ENCODE measurements around the gene DERA. TPM values are rescaled to one million over a fixed set of nuclear protein-coding genes. Genes with fewer than 3 reads are reported as not detected.

DERA gene
- total RNA-seq, 1 experiment from 2014 or later, result 22.6 TPM

DNA sequence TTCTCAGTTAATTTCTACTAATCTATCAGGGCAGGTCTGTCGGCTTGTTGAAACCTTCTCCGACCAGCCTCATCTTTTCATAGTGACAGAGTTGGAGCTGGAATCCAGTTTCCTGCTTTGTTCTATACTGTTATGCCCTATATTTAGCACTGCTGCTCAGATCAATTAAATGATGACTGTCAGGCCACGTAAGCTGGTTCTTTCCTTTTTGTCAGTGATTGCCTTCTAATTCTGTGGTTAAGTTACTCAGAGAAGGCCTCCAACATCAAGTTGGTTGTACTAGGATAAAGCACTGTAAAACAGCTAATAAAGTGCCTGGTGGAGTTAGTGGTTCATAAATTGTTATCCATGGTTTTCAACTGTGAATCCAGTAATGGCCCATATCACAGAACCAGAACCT is 22.6 kb downstream of the DERA start:
- in situ Hi-C loops (cut with HindIII; ENCODE audit: low pct_unique_long_range_greater_than_20kb, low sequenced_read_pairs) (no loop called here), intact Hi-C loops (cut with micrococcal nuclease; ENCODE audit: unreplicated experiment) (no loop called here)
- BruUV-seq (replicated peaks), result no TSS peak
- CTCF ChIA-PET, result no interaction called here
- Histone ChIP-seq H3K4me1 (ENCODE audit: control insufficient read depth, insufficient read depth, low read length) (no peaks in the 10 kb centered on the region), H3K9me3 (ENCODE audit: control insufficient read depth, insufficient read depth, low read depth, low read length) (peaks cover 3% of the 10 kb centered on the region; the same call in 1 of the 2 replicates), H3K36me3 (ENCODE audit: control insufficient read depth, insufficient read depth, low read length) (no peaks in the 10 kb centered on the region), H3K27ac (ENCODE audit: low read length) (no peak overlapping the region), H3K27me3 (ENCODE audit: control insufficient read depth, insufficient read depth, low read length) (no peaks in the 10 kb centered on the region), H3K4me3 (ENCODE audit: low read depth in 2 of 2, low read length in 2 of 2) (no peak overlapping the region)
- no peak for ATAC-seq
- TF ChIP-seq, protein P1, sequence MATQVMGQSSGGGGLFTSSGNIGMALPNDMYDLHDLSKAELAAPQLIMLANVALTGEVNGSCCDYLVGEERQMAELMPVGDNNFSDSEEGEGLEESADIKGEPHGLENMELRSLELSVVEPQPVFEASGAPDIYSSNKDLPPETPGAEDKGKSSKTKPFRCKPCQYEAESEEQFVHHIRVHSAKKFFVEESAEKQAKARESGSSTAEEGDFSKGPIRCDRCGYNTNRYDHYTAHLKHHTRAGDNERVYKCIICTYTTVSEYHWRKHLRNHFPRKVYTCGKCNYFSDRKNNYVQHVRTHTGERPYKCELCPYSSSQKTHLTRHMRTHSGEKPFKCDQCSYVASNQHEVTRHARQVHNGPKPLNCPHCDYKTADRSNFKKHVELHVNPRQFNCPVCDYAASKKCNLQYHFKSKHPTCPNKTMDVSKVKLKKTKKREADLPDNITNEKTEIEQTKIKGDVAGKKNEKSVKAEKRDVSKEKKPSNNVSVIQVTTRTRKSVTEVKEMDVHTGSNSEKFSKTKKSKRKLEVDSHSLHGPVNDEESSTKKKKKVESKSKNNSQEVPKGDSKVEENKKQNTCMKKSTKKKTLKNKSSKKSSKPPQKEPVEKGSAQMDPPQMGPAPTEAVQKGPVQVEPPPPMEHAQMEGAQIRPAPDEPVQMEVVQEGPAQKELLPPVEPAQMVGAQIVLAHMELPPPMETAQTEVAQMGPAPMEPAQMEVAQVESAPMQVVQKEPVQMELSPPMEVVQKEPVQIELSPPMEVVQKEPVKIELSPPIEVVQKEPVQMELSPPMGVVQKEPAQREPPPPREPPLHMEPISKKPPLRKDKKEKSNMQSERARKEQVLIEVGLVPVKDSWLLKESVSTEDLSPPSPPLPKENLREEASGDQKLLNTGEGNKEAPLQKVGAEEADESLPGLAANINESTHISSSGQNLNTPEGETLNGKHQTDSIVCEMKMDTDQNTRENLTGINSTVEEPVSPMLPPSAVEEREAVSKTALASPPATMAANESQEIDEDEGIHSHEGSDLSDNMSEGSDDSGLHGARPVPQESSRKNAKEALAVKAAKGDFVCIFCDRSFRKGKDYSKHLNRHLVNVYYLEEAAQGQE (IDR thresholded peaks at IDR 0.05; ENCODE audit: insufficient read depth in 1 of 2, low read depth in 2 of 2, low read length in 1 of 2), result no peak
- TF ChIP-seq, protein P2, sequence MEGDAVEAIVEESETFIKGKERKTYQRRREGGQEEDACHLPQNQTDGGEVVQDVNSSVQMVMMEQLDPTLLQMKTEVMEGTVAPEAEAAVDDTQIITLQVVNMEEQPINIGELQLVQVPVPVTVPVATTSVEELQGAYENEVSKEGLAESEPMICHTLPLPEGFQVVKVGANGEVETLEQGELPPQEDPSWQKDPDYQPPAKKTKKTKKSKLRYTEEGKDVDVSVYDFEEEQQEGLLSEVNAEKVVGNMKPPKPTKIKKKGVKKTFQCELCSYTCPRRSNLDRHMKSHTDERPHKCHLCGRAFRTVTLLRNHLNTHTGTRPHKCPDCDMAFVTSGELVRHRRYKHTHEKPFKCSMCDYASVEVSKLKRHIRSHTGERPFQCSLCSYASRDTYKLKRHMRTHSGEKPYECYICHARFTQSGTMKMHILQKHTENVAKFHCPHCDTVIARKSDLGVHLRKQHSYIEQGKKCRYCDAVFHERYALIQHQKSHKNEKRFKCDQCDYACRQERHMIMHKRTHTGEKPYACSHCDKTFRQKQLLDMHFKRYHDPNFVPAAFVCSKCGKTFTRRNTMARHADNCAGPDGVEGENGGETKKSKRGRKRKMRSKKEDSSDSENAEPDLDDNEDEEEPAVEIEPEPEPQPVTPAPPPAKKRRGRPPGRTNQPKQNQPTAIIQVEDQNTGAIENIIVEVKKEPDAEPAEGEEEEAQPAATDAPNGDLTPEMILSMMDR (IDR thresholded peaks at IDR 0.05), result no peak
- no peak for TF ChIP-seq SIN3A (IDR thresholded peaks at IDR 0.05; ENCODE audit: borderline replicate concordance, insufficient read depth, low read depth, low read length)
- no peak for TF ChIP-seq TCF7L2 (IDR thresholded peaks at IDR 0.05; ENCODE audit: low read depth, low read length)
- no peak for TF ChIP-seq POLR2AphosphoS5 (IDR thresholded peaks at IDR 0.05; ENCODE audit: low read depth, low read length)
- POLR2A ChIA-PET, result no interaction called here
- no peak for DNase-seq (ENCODE audit: low read depth, low spot score)

DNA sequence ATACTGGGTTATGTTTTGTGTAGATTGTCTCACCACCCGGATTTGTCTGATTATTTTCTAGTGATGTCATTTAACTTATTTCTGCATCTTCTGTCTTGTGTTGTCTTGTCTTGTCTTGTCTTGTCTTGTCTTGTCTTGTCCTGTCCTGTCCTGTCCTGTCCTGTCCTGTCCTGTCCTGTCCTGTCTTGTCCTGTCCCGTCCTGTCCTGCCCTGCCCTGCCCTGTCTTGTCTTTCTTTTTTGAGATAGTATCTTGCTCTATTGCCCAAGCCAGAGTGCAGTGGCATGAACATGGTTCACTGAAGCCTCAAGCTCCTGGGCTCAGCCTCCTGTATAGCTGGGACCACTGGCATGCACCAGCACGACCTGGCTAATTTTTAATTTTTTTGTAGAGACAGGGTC is 25.6 kb downstream of the DERA start:
- no peaks in the 10 kb centered on the region for H3K4me1 ChIP-seq (ENCODE audit: control insufficient read depth, insufficient read depth, low read length)
- peaks cover 3% of the 10 kb centered on the region; the same call in 1 of the 2 replicates for H3K9me3 ChIP-seq (ENCODE audit: control insufficient read depth, insufficient read depth, low read depth, low read length)
- TF ChIP-seq POLR2AphosphoS5 (IDR thresholded peaks at IDR 0.05; ENCODE audit: low read depth, low read length) (no peak), TCF7L2 (IDR thresholded peaks at IDR 0.05; ENCODE audit: low read depth, low read length) (no peak)
- TF ChIP-seq, protein P1 (IDR thresholded peaks at IDR 0.05; ENCODE audit: insufficient read depth in 1 of 2, low read depth in 2 of 2, low read length in 1 of 2), result no peak
- no peaks in the 10 kb centered on the region for H3K36me3 ChIP-seq (ENCODE audit: control insufficient read depth, insufficient read depth, low read length)
- H3K27ac ChIP-seq (ENCODE audit: low read length), result no peak overlapping the region
- ATAC-seq (no peak), DNase-seq (ENCODE audit: low read depth, low spot score) (no peak)
- no peaks in the 10 kb centered on the region for H3K27me3 ChIP-seq (ENCODE audit: control insufficient read depth, insufficient read depth, low read length)
- H3K4me3 ChIP-seq (ENCODE audit: low read depth in 2 of 2, low read length in 2 of 2), result no peak overlapping the region
- in situ Hi-C loops (cut with HindIII; ENCODE audit: low pct_unique_long_range_greater_than_20kb, low sequenced_read_pairs), result no loop called here
- intact Hi-C loops (cut with micrococcal nuclease; ENCODE audit: unreplicated experiment), result no loop called here
- no TSS peak for BruUV-seq (replicated peaks)
- CTCF ChIA-PET, result no interaction called here
- POLR2A ChIA-PET, result no interaction called here

Data from Panc1 (cell line).